ACHN (cell line): ENCODE data around the gene PIAS1.
"Not testable (repeated sequence)": the region's sequence is repeated elsewhere in the genome, so short reads cannot be mapped to it uniquely, and the experiment has no call there.

ENCODE experiments used
- DNase-seq: peaks from one replicate; pipeline ENCODE4 v3.0.0-alpha.2; 2015
- in situ Hi-C: cut with HindIII; loops from 2 replicates; pipeline ENCODE4 v1.10.0; 2017; ENCODE audit warnings: low sequenced_read_pairs, low pct_ligation_motif_present, low pct_unique_long_range_greater_than_20kb

PIAS1 gene

DNA sequence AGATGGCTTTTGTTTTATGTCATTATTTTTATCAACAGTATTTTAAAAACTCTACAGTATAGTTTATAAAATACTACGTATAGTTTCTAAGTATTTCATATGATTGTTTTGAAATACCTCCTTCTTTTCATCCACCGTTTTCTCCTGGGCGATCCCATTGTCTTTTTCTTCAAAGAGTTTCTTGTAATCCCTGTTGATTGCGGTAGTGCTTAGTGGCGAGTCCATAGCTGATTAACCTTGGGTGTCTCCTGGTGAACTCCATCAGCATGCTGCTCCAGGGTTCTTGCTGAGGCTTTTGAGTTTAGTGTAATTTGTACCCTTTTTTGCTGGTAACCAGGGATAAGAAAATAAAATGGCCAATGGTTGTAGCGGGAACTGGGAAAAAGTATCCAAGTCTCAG, 3.6 kb downstream of the PIAS1 start:
- no peak for DNase-seq
- in situ Hi-C loops: no loop called here

DNA sequence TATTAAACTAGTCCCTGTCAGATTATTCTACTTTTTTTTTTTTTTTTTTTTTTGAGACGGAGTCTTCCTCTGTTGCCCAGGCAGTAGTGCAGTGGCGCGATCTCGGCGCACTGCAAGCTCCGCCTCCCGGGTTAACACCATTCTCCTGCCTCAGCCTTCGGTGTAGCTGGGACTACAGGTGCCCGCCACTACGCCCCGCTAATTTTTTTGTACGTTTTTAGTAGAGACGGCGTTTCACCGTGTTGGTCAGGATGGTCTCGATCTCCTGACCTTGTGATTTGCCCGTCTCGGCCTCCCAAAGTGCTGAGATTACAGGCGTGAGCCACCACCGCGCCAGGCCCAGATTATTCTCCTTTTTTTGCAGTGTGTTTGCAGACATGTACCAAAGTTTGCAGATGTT, 4.9 kb downstream of the PIAS1 start:
- in situ Hi-C loops, DNase-seq: not testable (repeated sequence)

DNA sequence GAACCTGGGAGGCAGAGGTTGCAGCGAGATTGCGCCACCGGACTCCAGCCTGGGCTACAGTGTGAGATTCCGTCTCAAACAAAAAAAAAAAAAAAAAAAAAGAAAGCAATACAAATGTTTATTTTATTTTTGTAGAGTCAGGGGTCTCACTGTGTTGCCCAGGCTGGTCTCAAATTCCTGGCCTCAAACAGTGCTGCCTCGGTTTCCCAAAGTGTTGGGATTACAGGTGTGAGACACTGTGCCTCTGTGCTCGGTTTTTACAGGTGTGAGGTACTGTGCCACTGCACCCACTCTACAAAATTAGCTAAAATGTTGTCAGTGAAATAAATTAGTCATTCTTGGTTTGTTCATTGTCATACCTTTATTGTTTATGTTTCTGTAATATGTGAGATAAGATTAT, 5.5 kb downstream of the PIAS1 start:
- in situ Hi-C loops: no loop called here
- DNase-seq: no peak

DNA sequence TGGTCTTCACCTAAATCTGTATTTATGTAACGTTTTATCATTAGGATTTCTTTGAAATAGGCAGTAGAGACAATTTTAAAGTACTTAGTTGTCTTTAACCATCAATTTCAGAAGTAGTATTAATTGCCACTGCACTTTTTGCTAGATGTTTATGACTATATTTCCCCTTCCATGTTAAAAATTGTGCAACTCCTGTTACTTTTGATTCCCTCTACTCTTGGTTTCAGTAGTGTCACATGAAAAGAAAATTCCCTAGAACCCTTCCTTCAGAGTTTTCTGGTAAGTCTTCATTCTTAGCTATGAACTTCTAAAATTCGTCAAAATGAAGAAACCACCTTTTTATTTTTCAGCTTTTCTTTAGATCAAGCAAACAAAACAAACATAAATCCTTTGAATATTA, 7.1 kb downstream of the PIAS1 start:
- in situ Hi-C loops: no loop called here
- DNase-seq: no peak

DNA sequence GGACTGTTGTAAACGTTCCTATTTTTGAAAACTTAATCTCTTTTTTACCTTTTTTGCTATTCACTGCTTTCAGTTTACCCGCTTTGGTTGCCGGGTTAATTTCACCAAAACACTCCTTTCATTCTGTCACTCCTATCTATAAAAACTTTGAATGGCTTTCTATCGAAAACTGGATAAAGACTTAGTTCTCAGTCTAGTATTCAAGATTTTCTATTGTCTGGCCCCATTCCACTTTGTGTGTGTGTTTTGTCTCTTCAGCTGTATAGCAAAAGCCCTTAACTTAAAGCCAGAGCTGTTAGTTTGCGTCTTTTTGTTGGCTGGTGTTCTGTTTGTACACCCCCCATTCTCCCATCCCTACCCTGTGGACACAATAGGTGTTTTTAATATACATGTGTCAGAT, 7.5 kb downstream of the PIAS1 start:
- in situ Hi-C loops: no loop called here
- no peak for DNase-seq

DNA sequence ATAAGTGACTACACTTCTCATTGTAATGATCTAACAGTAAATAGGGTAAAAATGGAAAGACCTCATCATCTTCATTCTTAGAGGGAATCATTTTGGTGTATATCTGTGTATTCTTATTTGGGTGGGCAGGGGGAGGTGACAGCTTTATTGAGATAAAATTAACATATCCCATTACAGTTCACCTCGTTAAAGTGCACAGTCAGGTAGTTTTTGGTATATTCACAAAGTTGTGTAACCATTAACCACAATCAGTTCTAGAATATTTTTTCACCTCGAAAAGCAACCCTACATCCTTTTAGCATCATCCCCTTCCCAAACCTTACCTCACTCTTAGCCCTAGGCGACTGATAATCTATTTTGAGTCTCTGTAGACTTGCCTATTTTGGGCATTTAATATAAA, 8.1 kb downstream of the PIAS1 start:
- in situ Hi-C loops: no loop called here
- no peak for DNase-seq

DNA sequence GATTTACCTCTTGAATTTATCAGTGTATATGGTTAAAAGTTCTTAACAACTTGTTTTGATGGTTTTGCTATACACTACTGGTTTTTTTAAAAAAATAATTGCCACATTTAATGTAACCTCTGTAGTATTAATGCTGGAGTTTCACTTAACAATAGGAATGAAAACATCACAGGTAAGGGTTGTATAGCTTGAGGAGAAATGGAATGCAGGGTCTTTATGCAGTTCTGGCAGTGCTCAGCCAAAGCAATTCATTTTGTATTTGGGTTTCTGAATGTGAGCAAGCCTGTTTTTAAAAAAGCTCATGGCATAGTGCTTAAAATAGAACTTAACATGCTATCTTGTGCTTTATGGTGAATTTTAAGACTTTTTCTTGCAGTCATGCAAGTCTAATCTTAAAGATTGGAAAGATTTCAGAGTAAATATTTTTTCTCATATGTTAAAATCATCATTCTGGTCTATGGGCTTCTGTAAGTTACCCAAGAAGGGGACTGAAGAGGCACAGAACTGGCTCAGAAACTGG, 8.9 kb downstream of the PIAS1 start:
- DNase-seq: no peak
- in situ Hi-C loops: no loop called here

DNA sequence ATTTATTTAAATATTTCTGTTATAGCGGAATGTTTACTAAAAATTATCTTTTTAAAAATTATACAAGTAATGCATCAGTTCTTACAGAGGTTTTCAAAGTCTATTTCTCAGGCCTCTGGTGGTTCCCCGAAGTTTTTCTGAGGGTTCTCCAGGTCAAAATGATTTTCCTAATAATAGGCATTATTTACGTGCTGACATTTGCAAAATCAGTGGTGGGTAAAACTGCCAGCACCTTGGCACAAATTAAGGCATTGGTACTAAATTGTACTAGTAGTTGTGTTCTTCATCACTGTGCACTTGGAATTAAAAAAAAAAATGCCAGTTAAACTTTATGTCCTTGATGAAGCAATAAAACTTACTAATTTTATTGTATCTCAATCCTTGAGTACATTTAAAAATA, 9.5 kb downstream of the PIAS1 start:
- DNase-seq: no peak
- in situ Hi-C loops: no loop called here

DNA sequence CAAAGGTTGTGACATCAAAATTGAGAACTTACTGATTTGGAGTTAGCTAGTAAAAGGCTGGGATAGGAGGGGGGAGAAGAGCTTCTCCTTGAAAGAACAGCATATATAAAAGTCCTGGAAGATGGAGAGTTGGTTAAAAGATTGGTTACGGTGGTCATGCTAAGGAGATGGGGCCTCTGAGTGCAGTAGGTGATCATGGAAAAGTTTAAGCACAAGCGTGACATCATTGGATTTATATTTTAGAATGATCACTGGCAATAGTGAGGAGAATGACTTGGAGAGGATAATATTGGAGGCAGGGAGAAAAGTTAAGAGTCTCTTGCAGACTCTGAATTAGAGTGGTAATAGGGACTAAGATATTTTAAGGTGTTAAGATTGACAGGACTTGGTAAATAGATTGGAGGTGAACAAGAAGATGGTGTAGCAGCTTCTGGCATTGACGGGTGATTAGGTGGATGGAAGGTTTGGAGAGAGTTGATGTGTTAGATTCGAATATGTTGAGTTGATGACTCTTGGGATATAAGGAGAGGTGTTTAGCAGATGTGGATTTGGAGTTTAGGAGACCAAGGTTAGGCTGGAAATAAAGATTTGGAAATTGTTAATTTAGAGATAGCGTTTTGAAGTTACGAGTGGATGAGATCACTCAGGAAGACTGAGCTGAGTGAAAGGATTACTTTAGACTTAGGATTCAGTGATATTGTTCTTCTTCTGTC, 19.6 kb downstream of the PIAS1 start:
- in situ Hi-C loops: no loop called here
- DNase-seq: no peak

DNA sequence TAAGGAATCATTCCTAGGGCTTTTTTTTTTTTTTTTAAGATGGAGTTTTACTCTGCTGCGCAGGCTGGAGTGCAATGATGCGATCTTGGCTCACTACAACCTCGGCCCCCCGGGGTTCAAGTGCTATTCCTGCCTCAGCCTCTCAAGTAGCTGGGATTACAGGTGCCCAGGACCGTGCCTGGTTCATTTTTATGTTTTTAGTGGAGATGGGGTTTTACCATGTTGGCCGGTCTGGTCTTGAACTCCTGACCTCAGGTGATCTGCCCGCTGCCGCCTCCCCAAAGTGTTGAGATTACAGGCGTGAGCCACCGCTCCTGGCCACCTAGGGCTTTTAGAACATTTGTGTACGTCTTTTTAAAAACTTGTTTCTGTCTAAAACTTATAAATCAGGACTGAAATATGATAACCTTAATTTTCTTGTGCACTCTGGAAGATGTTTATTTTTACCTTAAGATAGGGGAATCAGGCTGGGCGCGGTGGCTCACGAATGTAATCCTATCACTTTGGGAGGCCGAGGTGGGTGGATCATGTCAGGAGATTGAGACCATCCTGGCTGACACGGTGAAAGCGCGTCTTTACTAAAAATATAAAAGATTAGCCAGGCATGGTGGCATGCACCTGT, 21.8 kb downstream of the PIAS1 start:
- no peak for DNase-seq
- in situ Hi-C loops: no loop called here

DNA sequence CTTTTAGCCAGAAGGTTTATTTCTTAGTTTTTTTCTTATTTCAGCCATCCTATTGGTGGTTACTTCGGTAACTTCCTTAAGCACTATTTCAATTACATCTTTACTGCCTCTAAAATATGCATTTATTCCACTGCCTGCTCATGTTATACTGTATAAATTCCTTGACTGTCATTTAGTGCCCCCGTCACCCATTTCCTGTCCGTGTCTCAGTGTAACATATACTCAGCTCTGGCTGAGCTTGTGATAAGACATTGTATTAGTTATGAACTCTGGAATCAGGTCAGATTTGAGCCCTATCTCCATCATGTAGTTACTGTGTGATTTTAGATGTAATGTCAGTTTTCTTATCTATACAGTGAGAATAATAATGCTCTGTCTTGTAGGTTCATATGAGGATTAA, 24.2 kb downstream of the PIAS1 start:
- DNase-seq: no peak
- in situ Hi-C loops: no loop called here

DNA sequence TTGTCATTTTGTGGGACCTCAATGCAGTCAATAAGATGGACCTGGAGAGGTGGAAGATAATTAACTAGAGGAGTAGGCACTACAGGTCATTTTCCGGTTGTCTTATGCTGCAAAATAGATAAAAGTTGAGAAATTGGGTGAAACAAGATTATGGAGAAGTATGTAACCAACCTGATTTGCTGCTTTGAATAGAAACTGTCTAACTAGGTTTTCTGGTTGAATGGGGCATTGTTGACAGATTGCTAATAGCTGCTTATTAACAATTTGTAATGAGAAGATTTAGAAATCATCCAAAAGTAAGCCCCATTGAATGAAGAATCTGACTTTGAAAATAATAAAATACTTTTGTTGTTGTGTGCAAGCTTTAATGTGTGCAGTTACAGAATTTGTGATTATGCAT, 26.2 kb downstream of the PIAS1 start:
- in situ Hi-C loops: no loop called here
- DNase-seq: no peak

DNA sequence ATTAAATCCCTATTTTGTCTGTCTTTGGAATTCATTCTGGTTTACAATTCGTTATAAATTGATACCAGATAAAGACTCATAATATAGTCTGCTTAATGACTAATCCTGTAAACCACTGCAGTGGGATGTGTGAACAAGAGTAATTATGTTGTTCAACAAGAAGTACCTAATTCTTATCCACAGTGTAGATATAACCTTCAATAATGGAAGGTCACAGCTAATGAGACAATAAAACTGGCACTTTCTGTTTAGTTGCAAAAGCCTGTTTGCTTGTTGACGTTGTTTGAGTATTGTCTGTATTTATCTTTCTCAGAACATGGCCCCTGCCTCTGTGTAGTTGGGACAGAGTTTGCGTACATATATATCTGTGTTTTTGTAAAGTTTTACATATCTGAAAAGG, 26.7 kb downstream of the PIAS1 start:
- in situ Hi-C loops: no loop called here
- no peak for DNase-seq

DNA sequence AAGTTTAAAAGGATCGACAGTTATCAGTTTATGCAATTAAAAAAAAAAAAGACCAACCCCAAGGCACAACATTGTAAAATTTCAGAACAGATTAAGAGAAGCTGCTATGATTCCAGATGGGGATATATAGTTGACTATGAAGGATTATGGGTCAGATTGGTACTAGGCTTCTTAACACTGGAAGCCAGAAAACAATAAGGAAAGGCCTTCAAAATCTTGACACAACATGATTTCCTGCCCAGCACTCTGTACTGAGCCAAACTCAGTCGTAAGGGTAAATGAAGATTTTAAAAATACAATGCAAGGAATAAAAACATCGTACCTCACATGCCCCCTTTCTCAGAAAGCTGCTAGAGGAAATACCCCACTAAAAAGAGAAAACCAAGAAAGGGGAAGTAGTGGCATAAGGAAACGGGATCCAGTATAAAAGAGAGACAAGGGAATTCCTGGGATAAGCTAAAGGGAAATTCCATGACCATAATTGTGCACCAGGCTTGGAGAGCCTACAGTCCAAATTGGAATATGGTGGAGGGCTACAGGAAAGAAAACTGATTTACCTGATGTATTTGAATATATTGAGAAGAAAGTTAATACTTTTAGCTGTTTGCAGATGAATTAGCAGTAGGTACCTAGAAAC, 27.9 kb downstream of the PIAS1 start:
- DNase-seq: no peak
- in situ Hi-C loops: no loop called here

DNA sequence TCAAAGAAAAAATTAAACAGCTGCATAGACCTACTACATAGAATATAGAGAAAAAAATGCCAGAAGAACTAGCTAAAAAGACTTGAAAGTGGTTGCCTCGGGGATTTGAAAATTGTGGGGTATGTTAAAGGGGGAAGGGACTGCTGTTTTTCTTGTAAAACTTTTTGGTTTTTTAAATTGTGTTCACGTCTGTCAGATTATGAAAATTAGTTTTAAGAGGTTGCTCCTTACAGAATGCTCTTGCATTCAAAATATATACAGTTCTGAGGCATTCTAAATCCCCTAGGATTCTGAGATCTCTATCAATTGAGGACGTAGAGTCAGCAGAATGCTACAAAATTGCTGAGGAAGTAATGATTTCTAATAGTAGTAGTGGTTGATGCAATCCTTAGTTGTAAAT, 28.6 kb downstream of the PIAS1 start:
- in situ Hi-C loops: no loop called here
- no peak for DNase-seq

DNA sequence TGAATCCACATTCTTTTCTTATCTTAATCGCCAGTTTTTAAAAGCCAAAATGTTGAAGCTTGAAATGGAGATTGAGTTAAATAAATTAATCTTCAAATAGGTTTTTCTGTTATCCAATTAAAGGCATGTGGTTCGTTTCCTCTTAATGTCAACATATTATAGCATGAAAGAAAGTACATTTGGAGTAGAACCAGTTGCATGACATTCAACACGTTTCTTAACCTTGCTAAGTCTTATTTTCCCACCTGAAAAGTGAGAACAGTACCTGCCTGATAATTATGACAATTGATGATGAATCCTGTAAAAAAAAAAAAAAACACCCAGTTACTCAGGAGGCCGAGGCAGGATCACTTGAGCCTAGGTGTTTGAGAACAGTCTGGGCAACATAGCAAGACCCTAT, 29.3 kb downstream of the PIAS1 start:
- in situ Hi-C loops: no loop called here
- no peak for DNase-seq

DNA sequence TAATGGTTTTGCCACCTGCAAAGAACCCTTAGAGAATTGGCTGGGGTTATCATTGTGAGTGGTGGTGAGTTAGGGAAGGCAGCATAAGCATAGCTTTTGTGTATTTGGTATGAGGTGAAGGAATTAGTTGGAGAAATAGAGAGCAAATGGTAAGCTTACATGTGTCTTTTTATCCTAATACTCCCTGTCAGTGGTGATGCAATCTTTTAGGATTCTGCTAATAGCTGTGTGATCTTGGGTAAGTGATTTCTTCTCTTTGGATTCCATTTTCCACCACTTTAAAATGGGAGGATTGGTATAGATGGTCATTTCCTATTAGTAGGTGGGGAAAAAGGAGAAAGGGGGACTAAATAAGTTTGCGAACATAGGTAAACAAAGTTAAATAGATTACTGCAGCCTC, 30.9 kb downstream of the PIAS1 start:
- DNase-seq: no peak
- in situ Hi-C loops: no loop called here

DNA sequence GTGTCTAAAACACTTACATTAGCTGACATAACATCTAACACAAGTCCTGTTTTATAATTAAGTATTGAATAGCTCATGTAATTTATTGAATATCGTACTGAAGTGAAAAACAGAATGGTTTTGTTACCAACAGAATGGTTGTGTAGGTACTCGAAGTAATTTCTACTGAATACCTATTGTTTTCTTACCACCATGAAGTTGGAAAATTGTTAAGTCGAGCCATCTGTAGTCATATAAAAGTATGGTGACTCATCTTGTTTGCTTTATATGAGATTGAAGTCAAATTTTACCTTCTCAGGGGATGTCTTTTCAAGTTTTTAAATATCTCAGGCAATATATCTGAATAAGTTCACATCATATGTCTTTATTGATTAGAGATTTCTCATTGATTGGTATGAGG, 37.6 kb downstream of the PIAS1 start:
- in situ Hi-C loops: no loop called here
- DNase-seq: no peak

DNA sequence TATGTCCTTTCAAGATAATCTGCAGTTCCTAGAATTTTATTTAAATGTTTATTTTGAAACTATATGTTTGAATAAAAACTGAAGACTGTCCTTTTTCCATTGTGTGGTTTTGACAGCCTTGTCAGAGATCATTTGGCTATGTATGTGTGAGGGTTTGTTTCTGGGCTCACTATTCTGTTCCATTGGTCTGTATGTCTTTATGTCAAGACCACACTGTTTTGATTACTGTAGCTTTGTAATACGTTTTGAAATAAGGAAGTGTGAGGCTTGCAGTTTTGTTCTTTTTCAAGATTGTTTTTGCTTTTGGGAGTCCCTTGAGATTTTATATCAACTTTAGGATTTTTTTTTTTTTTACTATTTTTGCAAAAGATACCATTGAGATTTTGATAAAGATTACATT, 42.0 kb downstream of the PIAS1 start:
- in situ Hi-C loops: no loop called here

DNA sequence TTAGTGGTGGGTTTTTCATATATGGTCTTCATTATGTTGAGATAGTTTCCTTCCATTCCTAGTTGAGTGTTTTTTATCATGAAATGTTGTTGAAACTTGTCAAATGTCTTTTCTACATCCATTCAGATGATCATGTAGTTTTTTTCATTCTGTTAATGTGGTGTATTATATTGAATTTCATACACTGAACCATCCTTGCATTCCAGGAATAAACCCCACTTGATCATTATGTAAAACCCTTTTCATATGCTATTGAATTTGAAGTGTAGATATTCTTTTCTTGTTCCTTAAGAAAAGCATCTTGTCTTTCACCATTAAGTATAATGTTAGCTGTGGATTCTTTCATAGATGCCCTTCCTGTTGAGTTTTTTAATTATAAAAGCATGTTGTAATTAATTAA, 42.9 kb downstream of the PIAS1 start:
- no peak for DNase-seq
- in situ Hi-C loops: no loop called here

More for the DNA sequence above, 42.0 kb downstream of the PIAS1 start:
- no peak for DNase-seq
